RWPE2 (cell line): ENCODE data around the gene PDE8A.

Experiments
- ATAC-seq: fragments of 200-7000 bp; cut with Tn5 transposase; 3 replicates; pipeline ENCODE4 v1.9.1; 2021; ENCODE audit warnings: low read depth
- DNase-seq: peaks from one replicate; pipeline ENCODE4 v3.0.0-alpha.2; 2020; ENCODE audit warnings: low spot score
- H3K27ac ChIP-seq: fragments of 450-650 bp; 2 replicates; pipeline ENCODE4 v1.5.1; 2017; ENCODE audit warnings: mild to moderate bottlenecking; ENCODE audit not compliant: poor library complexity, severe bottlenecking
- H3K27me3 ChIP-seq: fragments of 250-450 bp; sonication (Bioruptor Pico); 2 replicates; pipeline ENCODE4 v1.5.1; 2021; ENCODE audit warnings: mild to moderate bottlenecking, moderate library complexity; ENCODE audit not compliant: insufficient read depth, poor library complexity, severe bottlenecking
- H3K36me3 ChIP-seq: fragments of 250-450 bp; sonication (Bioruptor Pico); 2 replicates; pipeline ENCODE4 v1.5.1; 2020; ENCODE audit warnings: low read depth, mild to moderate bottlenecking, moderate library complexity
- H3K4me1 ChIP-seq: fragments of 250-450 bp; sonication (Bioruptor Pico); 2 replicates; pipeline ENCODE4 v1.5.1; 2021; ENCODE audit warnings: mild to moderate bottlenecking, moderate library complexity; ENCODE audit not compliant: insufficient read depth, poor library complexity, severe bottlenecking
- H3K4me3 ChIP-seq: fragments of 250-450 bp; sonication (Bioruptor Pico); 2 replicates; pipeline ENCODE4 v1.5.1; 2021; ENCODE audit warnings: mild to moderate bottlenecking, moderate library complexity; ENCODE audit not compliant: severe bottlenecking
- H3K9me3 ChIP-seq: fragments of 250-450 bp; sonication (Bioruptor Pico); 2 replicates; pipeline ENCODE4 v1.5.1; 2021; ENCODE audit warnings: mild to moderate bottlenecking, moderate library complexity; ENCODE audit not compliant: severe bottlenecking
- TF ChIP-seq, protein P1 (sequence below): fragments of 450-650 bp; IDR thresholded peaks from one replicate; pipeline ENCODE4 v1.5.1; 2017; ENCODE audit warnings: mild to moderate bottlenecking, moderate library complexity; ENCODE audit not compliant: poor library complexity, severe bottlenecking

Gene PDE8A

DNA sequence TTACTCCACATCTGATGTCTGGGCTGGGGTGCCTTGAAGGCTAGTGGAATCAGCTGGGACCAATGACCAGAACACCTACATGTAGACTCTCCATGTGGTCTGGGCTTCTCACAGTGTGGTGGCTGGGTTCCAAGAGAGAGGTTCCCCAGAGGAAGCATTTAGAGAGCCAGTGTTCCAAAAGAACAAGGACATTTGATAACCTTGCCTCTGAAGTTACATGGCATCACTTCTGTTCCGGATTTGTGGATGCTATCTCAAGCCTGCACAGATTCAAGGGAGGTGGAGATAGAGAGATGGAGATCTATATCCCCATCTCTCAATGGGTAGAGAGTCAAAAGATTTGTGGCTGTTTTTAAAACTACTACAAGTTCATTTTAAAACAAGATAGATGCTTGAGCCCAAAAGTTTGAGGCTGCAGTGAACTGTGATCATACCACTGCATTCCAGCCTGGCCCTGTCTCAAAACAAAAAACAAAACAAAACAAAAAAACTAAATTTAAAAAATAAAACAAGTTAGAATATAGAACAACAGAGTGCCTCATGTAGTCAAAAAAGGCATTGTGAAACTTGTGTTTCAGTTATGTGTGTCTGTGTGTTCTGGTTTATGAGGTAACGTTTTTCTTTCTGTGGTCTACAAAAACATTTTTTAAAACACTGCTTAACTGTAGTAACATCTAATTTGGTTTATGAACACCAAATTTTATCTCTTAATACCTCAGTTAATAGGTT is 44.8 kb downstream of the PDE8A start:
- TF ChIP-seq, protein P1, sequence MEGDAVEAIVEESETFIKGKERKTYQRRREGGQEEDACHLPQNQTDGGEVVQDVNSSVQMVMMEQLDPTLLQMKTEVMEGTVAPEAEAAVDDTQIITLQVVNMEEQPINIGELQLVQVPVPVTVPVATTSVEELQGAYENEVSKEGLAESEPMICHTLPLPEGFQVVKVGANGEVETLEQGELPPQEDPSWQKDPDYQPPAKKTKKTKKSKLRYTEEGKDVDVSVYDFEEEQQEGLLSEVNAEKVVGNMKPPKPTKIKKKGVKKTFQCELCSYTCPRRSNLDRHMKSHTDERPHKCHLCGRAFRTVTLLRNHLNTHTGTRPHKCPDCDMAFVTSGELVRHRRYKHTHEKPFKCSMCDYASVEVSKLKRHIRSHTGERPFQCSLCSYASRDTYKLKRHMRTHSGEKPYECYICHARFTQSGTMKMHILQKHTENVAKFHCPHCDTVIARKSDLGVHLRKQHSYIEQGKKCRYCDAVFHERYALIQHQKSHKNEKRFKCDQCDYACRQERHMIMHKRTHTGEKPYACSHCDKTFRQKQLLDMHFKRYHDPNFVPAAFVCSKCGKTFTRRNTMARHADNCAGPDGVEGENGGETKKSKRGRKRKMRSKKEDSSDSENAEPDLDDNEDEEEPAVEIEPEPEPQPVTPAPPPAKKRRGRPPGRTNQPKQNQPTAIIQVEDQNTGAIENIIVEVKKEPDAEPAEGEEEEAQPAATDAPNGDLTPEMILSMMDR = no peak
- Histone ChIP-seq H3K27me3 (no peaks in the 10 kb centered on the region), H3K36me3 (no peaks in the 10 kb centered on the region), H3K27ac (no peak overlapping the region), H3K4me3 (no peak overlapping the region), H3K9me3 (no peaks in the 10 kb centered on the region), H3K4me1 (peaks cover 26% of the 10 kb centered on the region)
- no peak for DNase-seq
- no peak for ATAC-seq

- DNase-seq (no peak), ATAC-seq (no peak)
- H3K4me1 ChIP-seq = peaks cover 26% of the 10 kb centered on the region
- no peaks in the 10 kb centered on the region for H3K36me3 ChIP-seq
- H3K4me3 ChIP-seq = no peak overlapping the region
- H3K9me3 ChIP-seq = no peaks in the 10 kb centered on the region
- H3K27me3 ChIP-seq = no peaks in the 10 kb centered on the region
- TF ChIP-seq, protein P1 = no peak
- no peak overlapping the region for H3K27ac ChIP-seq
Measured at GRCh38 chr15:85027033-85027380, 45.4 kb downstream of the PDE8A start.

GRCh38 chr15:85027421-85027820 is 45.8 kb downstream of the PDE8A start:
- H3K9me3 ChIP-seq = no peaks in the 10 kb centered on the region
- H3K4me3 ChIP-seq = no peak overlapping the region
- no peak for ATAC-seq
- H3K27ac ChIP-seq = no peak overlapping the region
- H3K36me3 ChIP-seq = no peaks in the 10 kb centered on the region
- H3K27me3 ChIP-seq = no peaks in the 10 kb centered on the region
- peaks cover 26% of the 10 kb centered on the region for H3K4me1 ChIP-seq
- no peak for DNase-seq
- TF ChIP-seq, protein P1 = no peak

DNA sequence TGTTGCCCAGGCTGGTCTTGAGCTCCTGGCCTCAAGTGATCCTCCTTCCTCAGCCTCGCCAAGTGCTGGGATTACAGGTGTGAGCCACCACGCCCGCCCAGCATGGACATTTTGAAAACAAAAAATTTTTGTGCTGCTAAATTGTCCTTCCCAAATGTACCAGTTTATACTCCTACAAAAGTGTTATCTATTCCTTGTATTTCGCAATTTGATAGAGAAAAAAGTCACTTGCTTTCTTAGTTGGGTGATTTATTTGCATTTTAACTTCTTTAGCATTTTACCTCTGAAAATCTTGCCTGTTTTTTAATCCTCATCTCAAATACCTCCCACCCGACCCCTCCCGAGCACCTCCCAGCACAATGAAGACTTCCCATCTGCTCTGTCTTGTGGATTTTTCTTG is 46.8 kb downstream of the PDE8A start:
- DNase-seq (no peak), ATAC-seq (no peak)
- TF ChIP-seq, protein P1 = no peak
- Histone ChIP-seq H3K4me1 (peaks cover 26% of the 10 kb centered on the region), H3K9me3 (no peaks in the 10 kb centered on the region), H3K4me3 (no peak overlapping the region), H3K27ac (no peak overlapping the region), H3K27me3 (no peaks in the 10 kb centered on the region), H3K36me3 (no peaks in the 10 kb centered on the region)

GRCh38 chr15:85029221-85029620 is 47.6 kb downstream of the PDE8A start:
- Histone ChIP-seq H3K27me3 (no peaks in the 10 kb centered on the region), H3K27ac (no peak overlapping the region), H3K9me3 (no peaks in the 10 kb centered on the region), H3K4me1 (peaks cover 23% of the 10 kb centered on the region), H3K4me3 (no peak overlapping the region), H3K36me3 (no peaks in the 10 kb centered on the region)
- DNase-seq = no peak
- TF ChIP-seq, protein P1 = no peak
- no peak for ATAC-seq
